ENCODE results near the gene MCUR1. TPM values are rescaled to one million over a fixed set of nuclear protein-coding genes. Genes with fewer than 3 reads are reported as not detected.

Gene MCUR1
- 3.6 and 7.6 TPM in 2 replicates for total RNA-seq

GRCh38 chr6:13814176-13814937 is at the start of gene MCUR1:
TSS of gene MCUR1 (minus strand) at chr6:13814557. CDS start at chr6:13814429, 128 bp downstream.

Other genes with a start within 250 kb of the MCUR1 start
- gene SIRT5, start 240.0 kb downstream of the MCUR1 start, total RNA-seq, result 4.8 and 5.7 TPM in 2 replicates
- gene NOL7, start 199.2 kb downstream of the MCUR1 start, total RNA-seq, result 39.0 and 48.5 TPM in 2 replicates
- 29.2 and 32.8 TPM in 2 replicates for gene RANBP9, start 102.7 kb downstream of the MCUR1 start, total RNA-seq
- gene RNF182, start 110.4 kb upstream of the MCUR1 start, total RNA-seq, result 0.32 and 0.34 TPM in 2 replicates

Data from bronchial smooth muscle cell (primary cell).